ENCODE results near the gene LRMDA. TPM values are rescaled to one million over a fixed set of nuclear protein-coding genes. Genes with fewer than 3 reads are reported as not detected.

Gene LRMDA
- total and polyA plus RNA-seq, 2 of the 13 experiments (the other 11 are each of a cell fraction or from before 2014, with no cell fraction given): 13.4 to 22.0 TPM

DNA sequence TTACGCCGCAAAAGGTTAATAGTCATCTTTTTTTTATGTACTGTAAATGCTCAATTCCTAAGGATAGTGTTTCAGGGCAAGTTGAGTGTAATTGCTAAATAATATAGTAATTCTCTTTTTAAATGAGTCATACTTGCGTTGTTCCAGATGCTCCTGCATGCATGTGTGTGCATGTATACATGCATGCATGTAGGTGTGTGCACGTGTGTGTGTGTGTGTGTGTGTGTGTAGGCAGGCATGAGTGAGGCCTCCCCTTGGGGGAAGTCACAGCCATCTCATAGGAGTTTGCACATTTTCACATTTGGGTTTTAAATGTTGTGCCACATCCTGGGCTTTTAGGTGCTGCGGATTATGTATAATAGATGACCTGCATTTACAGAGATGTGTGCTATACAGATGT, 1110.4 kb downstream of the LRMDA start:
- H3K36me3 ChIP-seq (replicated peaks in 1 of 2; ENCODE audit: control insufficient read depth in 1 of 2, insufficient read depth in 2 of 2, low read length in 2 of 2): no peaks in the 10 kb centered on the region
- BruUV-seq (replicated peaks): no TSS peak
- ATAC-seq: no peak
- no peaks in the 10 kb centered on the region for H3K27me3 ChIP-seq (ENCODE audit: control insufficient read depth in 1 of 2, insufficient read depth in 2 of 2, low read length in 2 of 2)
- H3K4me3 ChIP-seq (replicated peaks in 1 of 3; ENCODE audit: insufficient read depth in 1 of 3, low read depth in 2 of 3, low read length in 3 of 3): no peak overlapping the region
- no peak for FAIRE-seq
- no peak overlapping the region for H3K4me2 ChIP-seq (ENCODE audit: low read depth, low read length)
- H3K9ac ChIP-seq (ENCODE audit: insufficient read depth, low read depth, low read length): no peak overlapping the region
- no peak for DNase-seq (ENCODE audit: low spot score)
- H2AFZ ChIP-seq (ENCODE audit: low read length): no peak overlapping the region
- no peak for TF ChIP-seq KIAA2018 (CRISPR knock-in tag; IDR thresholded peaks at IDR 0.05; ENCODE audit: borderline replicate concordance)
- no peak for TF ChIP-seq ZBED4 (CRISPR knock-in tag; IDR thresholded peaks at IDR 0.05; ENCODE audit: borderline replicate concordance)
- ChIA-PET CTCF (ENCODE audit: low intra/inter-chr PET ratio, low total read pairs) (no interaction called here), POLR2A (no interaction called here)
- H3K79me2 ChIP-seq (ENCODE audit: insufficient read depth, low read length): no peaks in the 10 kb centered on the region
- intact Hi-C loops (cut with micrococcal nuclease; ENCODE audit: unreplicated experiment): loop anchor here (10.0 kb wide), 1 partner anchor 227 kb away; no protein-coding TSS in a partner anchor
- no peaks in the 10 kb centered on the region for H4K20me1 ChIP-seq (ENCODE audit: insufficient read depth, low read length)
- no peaks in the 10 kb centered on the region for H3K4me1 ChIP-seq (ENCODE audit: insufficient read depth, low read length)
- 72% methylated on average over 5 of the region's 5 CpGs for WGBS (ENCODE audit: low lambda C conversion rate)
- in situ Hi-C loops (cut with HindIII; ENCODE audit: extremely low pct_ligation_motif_present, low pct_unique_long_range_greater_than_20kb): no loop called here
- H3K27ac ChIP-seq (ENCODE audit: extremely low read length, insufficient read depth, low read length): no peak overlapping the region
- no peaks in the 10 kb centered on the region for H3K9me3 ChIP-seq (ENCODE audit: low read length)

Data from HepG2 (cell line).